Activated naive CD4-positive, alpha-beta T cell (primary cell): Measurements from ENCODE around the gene CDCP2.

Experiments
- DNase-seq, 4 experiments: peaks; one replicate each; lab custom pipeline; 2025; lab: John Stamatoyannopoulos, UW

Gene CDCP2

DNA sequence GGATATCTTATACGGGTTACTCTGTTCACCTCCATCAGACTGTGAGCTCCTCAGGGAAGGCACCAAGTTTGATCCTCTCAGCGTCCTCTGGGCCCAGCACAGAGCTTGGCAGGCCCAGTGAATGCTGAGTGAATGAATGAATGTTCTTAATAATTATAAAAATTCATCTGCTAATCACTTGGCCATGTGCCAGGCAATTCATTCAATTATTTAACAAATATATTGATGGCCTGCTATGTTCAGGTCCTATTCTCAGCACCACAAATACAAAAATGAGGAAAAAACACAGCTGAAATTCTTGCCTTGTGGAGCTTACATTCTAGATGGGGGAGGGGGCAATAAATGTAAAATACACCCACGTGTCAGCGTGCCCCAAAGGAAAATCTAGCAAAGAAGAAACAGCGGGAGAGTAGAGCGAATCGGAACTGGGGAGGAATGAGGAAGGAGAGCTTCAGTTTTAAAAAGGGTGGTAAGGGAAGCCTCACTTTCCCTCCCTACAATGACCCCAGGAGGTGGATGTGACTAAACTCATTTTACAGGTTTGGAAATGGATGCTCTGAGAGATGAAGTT lies 15.8 kb downstream of the CDCP2 start:
- no peak for DNase-seq

- no peak for DNase-seq
Measured at GRCh38 chr1:54136269-54136896, 16.4 kb downstream of the CDCP2 start.

GRCh38 chr1:54135436-54136120 lies 17.2 kb downstream of the CDCP2 start:
- no peak for DNase-seq

- DNase-seq: no peak
Measured at GRCh38 chr1:54134295-54134694, 18.5 kb downstream of the CDCP2 start.

GRCh38 chr1:54132495-54132894 lies 20.3 kb downstream of the CDCP2 start:
- no peak for DNase-seq

DNA sequence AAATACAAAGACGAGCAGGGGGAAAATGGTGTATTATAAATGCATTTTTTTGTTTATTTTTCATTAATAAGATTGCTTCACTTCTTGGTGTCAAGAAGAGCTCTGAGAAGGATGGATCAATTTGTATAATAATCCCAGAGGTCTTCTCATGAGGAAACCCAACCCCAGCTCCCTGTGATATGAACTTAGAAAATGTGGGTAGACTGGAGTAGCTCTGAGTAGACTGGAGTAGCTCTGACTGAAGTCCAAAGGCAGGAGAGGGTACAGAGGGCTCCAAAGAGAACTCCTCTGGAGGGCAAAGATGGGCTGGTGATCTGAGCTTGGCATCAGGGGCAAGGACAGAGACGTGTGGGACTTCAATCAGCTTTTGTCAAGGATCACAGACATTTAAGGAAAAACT lies 21.4 kb downstream of the CDCP2 start:
- no peak for DNase-seq

- no peak for DNase-seq
Measured at GRCh38 chr1:54129858-54130257, 22.9 kb downstream of the CDCP2 start.

DNA sequence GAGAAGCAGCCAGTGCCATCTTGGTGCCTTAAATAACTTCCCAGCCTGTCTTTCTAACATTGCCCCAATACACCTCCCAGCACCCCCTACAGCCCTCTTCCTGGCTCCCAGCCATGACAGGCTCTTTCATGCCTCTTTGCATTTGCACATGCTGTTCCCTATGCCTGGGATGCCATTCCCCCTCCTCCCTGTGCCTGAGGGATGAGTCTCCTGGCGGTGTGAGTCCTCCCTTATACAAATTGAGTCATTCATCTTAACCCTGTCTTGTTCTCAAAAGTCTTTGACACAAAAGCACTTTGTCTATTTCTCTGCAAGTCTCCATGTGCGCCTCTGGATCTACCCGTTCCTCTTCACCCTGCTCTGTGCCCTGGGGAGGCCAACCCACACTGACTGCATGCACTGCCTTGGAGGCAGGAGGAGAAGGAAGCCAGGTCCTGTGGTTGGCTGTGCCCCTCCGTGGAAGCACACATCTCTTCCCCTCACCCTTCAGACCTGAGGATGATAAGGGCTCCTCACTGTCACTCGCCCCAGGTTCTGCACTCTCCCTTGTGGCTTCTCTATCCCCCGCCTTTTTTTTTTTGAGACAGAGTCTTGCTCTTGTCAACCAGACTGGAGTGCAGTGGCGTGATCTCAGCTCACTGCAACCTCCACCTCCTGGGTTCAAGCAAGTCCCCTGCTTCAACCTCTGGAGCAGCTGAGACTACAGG lies 25.1 kb downstream of the CDCP2 start:
- no peak for DNase-seq

GRCh38 chr1:54126271-54126815 lies 26.5 kb downstream of the CDCP2 start:
- no peak for DNase-seq

DNA sequence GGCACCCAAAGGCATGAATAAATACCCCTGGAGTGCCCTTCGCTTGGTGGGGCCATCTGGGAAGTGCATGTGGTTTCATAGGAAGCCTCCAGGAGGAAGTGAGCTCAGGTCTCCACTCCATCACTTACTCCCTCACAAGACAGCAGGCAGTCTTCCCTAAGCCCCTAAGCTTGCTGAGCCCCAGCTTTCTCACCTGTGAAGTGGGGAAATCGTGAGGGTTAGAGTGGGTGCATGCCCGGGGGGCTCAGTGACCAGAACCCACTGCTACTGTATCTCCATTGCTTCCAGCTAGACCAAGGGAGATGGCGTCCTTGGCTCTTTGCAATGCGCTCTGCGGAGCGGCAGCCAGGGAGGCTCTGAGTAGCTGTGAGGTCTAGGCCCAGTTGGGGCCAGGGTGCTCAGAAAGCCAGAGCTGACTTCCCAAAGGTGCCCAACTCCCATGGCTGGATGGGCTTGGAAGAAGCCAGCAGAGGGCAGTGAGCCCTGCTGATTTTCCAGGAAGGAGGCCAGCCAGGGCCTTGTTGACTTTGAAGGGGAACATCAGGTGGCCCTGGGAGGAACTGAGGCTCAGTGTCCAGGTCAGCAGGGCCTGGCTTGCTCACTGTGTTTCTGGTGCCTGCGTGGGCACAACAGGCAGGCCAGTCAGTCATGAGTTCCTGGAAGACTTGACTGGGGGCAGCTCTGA lies 27.3 kb downstream of the CDCP2 start:
- no peak for DNase-seq

DNA sequence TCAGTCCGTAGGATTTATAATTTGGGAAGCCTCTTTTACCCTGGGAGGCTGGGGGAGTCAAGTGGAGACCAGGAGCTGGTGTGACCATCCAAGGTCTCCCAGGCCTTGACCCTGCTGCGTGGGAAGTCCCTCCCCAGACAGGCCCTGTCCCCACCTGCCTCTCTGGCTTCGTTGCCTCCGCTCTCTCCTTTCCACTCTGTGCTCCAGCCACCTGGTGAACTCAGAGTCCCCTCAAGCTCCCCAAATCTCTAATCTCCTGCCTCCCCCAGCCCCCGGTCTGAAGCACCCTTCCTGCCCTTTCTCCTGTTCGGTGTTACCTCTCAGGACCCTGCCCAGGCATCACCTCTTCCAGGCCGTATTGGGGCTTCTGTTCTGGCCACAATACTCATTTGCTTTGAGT lies 27.9 kb downstream of the CDCP2 start:
- DNase-seq: no peak

GRCh38 chr1:54124472-54124871 lies 28.3 kb downstream of the CDCP2 start:
- no peak for DNase-seq

- DNase-seq: no peak
Measured at GRCh38 chr1:54122992-54123391, 29.8 kb downstream of the CDCP2 start.

- DNase-seq: no peak
Measured at GRCh38 chr1:54122135-54122751, 30.6 kb downstream of the CDCP2 start.

DNA sequence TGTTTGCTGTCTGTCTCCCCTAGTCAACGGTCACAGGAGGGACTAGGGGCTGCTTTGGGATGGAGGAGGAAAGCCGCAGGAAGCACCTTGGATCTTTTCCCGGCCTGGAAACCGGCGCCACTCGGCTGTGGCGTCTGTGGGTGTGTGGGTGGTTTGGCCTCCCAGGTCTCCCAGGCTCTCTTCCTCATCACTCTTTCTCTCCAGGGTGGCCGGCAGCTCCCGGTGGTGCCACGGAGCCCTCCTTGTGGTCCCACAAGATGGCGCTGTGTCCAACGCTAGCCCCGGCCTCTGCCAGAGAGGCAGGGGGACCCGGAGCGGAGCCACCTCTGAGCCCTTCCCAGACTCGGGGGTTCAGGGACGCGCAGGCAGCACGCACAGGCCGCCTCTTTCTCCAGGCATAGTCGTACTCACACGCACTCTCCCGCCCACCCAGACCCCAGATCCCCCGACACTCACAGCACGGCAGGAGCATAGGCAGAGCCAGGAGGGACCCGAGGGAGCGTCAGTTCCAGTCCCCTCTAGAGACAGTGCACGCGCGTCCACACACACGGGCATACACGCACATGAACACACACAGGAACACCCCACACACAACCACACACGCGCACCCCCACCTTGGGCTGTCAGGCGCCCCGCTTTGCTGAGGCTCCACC lies 31.2 kb downstream of the CDCP2 start:
- peak; percentile 19 to 66 (median 40) for DNase-seq

- no peak for DNase-seq
Measured at GRCh38 chr1:54120698-54121481, 31.9 kb downstream of the CDCP2 start.

- DNase-seq: no peak
Measured at GRCh38 chr1:54120018-54120697, 32.6 kb downstream of the CDCP2 start.

- DNase-seq: no peak
Measured at GRCh38 chr1:54118704-54119103, 34.1 kb downstream of the CDCP2 start.

GRCh38 chr1:54117815-54118563 lies 34.8 kb downstream of the CDCP2 start:
- DNase-seq: no peak
